Esophagus squamous epithelium (tissue), 5 donors: ENCODE measurements around the gene FRMPD4. TPM values are rescaled to one million over a fixed set of nuclear protein-coding genes. Genes with fewer than 3 reads are reported as not detected.

ENCODE experiments used
- DNase-seq: peaks from one replicate; lab custom pipeline; 2025; lab: John Stamatoyannopoulos, UW
- H3K27ac ChIP-seq, 4 donors: fragments of 200-600 bp; sonication (generic); one replicate each; pipeline ENCODE4 v1.5.1; 2016 to 2019; ENCODE audit warnings: mild to moderate bottlenecking in 1 of 4
- H3K27me3 ChIP-seq, 4 donors: fragments of 200-600 bp; sonication (generic); 1 replicate in 3 of 4; 2 replicates in 1 of 4; pipeline versions ENCODE4 v1.5.1 to v1.6.0; 2017 to 2021; ENCODE audit warnings: antibody characterized with exemption in 1 of 4
- H3K36me3 ChIP-seq, 3 donors: fragments of 200-600 bp; sonication (generic); one replicate each; pipeline ENCODE4 v1.5.1; 2016 to 2019
- H3K4me1 ChIP-seq, 3 donors: fragments of 200-600 bp; sonication (generic); one replicate each; pipeline ENCODE4 v1.5.1; 2017 to 2019
- H3K4me3 ChIP-seq, 4 donors: fragments of 200-600 bp; sonication (generic); 1 replicate in 3 of 4; 2 replicates in 1 of 4; pipeline ENCODE4 v1.5.1; 2016 to 2019; ENCODE audit warnings: mild to moderate bottlenecking in 2 of 4, moderate library complexity in 1 of 4
- H3K9me3 ChIP-seq, 3 donors: fragments of 200-600 bp; sonication (generic); one replicate each; pipeline ENCODE4 v1.5.1; 2016 to 2019
- POLR2A ChIP-seq, 4 donors: fragments of 450-650 bp; IDR thresholded peaks; one replicate each; pipeline ENCODE4 v1.6.1; 2017; ENCODE audit warnings: antibody characterized with exemption in 4 of 4, mild to moderate bottlenecking in 4 of 4, moderate library complexity in 3 of 4
- WGBS, 2 donors: methylation state at CpG; one replicate each; pipeline ENCODE4 v1.1.5; 2018; 5-methylcytosine and 5-hydroxymethylcytosine counted together
- intact Hi-C: fragments of 100-400 bp; cut with DNase I; formaldehyde crosslinking; loops from one replicate; pipeline ENCODE4 v1.15.0; 2022
- total RNA-seq, 4 donors: library from RNA; depleted of rRNA; stranded (reverse); fragments of >200 nt; gene quantifications; one replicate each; pipeline ENCODE4 v1.1.0, GENCODE V29; 2016
- TF ChIP-seq, protein P1 (sequence below), 6 experiments: fragments of 450-650 bp in 4 of 6; fragments of 200-600 bp in 2 of 6; sonication (generic) in 2 of 6; IDR thresholded peaks; one replicate each; pipeline ENCODE4 v1.5.1; 2016 to 2019; ENCODE audit warnings: antibody characterized with exemption in 6 of 6, mild to moderate bottlenecking in 4 of 6, moderate library complexity in 4 of 6
- donor health status: DM: yes; HTN: yes; CAD: no.

The FRMPD4 gene
- total RNA-seq, 4 donors from 2014 or later, result under 0.01 to 0.06 TPM; not detected in 2

DNA sequence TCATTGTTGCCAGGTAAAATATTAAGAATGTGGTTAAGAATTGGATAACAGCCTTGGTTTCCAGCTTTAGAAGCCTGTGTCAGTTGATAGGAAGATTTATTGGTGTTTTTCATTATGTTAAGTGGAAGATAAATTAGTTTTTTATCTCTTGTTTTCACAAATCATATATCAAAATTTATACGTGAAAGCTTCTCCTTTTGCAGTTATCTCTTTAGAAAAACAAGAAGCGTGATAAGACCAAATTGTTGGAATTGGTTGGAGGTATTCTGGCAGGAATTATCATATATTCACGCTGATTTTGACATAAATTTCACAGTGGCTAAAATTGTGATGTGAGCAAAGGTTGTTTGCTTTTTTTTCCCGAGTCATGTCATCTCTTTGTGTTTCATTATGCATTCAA is 90.6 kb downstream of the FRMPD4 start:
- intact Hi-C loops, result no loop called here
- H3K27me3 ChIP-seq, result no peaks in the 10 kb centered on the region
- H3K4me1 ChIP-seq, result no peaks in the 10 kb centered on the region
- no peak overlapping the region for H3K27ac ChIP-seq
- no peaks in the 10 kb centered on the region for H3K36me3 ChIP-seq
- TF ChIP-seq, protein P1, sequence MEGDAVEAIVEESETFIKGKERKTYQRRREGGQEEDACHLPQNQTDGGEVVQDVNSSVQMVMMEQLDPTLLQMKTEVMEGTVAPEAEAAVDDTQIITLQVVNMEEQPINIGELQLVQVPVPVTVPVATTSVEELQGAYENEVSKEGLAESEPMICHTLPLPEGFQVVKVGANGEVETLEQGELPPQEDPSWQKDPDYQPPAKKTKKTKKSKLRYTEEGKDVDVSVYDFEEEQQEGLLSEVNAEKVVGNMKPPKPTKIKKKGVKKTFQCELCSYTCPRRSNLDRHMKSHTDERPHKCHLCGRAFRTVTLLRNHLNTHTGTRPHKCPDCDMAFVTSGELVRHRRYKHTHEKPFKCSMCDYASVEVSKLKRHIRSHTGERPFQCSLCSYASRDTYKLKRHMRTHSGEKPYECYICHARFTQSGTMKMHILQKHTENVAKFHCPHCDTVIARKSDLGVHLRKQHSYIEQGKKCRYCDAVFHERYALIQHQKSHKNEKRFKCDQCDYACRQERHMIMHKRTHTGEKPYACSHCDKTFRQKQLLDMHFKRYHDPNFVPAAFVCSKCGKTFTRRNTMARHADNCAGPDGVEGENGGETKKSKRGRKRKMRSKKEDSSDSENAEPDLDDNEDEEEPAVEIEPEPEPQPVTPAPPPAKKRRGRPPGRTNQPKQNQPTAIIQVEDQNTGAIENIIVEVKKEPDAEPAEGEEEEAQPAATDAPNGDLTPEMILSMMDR (IDR thresholded peaks at IDR 0.05), result no peak
- no peak for TF ChIP-seq POLR2A (IDR thresholded peaks at IDR 0.05)
- H3K4me3 ChIP-seq, result no peak overlapping the region
- no peak for DNase-seq
- no peaks in the 10 kb centered on the region for H3K9me3 ChIP-seq
- WGBS, 2 donors, result 63 to 64% methylated on average over 4 of the region's 4 CpGs

DNA sequence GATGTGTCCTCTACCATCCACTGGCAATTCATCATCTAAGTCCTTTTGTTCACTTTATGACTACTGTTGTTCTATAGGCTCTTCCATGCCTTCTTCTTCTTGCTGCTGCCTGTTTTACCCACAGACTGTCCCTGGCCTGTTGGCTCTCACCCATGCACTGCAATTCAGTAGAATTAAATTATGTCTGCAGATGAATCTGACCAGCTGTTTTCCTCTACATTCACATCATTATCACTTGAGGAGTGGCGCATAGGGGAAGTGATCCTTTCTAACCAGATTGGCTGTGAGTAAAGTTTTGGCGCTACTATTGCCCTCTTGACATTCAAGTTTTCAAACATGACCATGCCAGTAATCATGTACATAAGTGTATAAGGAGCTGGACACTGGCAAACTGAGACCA is 91.7 kb downstream of the FRMPD4 start:
- H3K27me3 ChIP-seq, result no peaks in the 10 kb centered on the region
- no peak for TF ChIP-seq POLR2A (IDR thresholded peaks at IDR 0.05)
- H3K4me3 ChIP-seq, result no peak overlapping the region
- no peaks in the 10 kb centered on the region for H3K4me1 ChIP-seq
- no peaks in the 10 kb centered on the region for H3K9me3 ChIP-seq
- WGBS, 2 donors, result 87 to 94% methylated on average over 2 of the region's 2 CpGs
- H3K27ac ChIP-seq, result no peak overlapping the region
- H3K36me3 ChIP-seq, result no peaks in the 10 kb centered on the region
- intact Hi-C loops, result no loop called here
- no peak for DNase-seq

DNA sequence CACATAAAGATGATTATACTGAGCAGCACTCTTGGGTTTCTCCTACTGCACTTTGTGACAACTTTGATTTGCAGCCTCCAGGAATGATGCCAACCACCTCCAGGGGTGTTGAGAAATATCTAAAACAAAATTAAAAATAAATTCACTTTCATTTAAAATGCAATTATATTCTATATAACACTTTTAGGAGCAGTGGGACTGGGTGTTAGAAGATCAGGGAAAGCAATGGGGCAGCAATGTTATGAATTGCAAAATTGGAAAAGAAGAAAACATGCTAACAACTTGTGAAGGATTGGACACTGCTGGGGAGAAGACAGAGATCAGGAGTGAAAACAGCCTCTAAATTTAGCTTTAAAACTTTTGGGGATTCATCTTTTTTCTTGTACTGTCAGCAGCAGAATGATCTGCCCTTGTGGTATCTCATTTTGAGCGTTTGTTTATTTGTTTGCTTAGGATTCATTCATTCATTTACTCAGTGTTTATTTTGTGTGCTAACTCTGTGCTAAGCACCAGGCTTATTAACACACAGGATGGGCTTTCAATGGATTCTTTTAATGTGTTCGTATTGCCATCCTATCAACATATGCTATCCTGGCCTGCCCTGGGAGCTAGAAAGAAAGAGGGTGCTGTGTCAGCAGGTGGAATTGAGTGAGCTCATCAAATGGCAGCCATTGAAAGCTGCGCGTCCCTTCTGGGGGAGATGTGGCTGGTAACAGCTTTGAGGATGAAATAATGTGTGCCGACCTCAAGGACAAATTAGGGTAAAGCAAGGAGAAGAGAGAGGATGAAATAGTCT is 96.5 kb downstream of the FRMPD4 start:
- no peaks in the 10 kb centered on the region for H3K4me1 ChIP-seq
- intact Hi-C loops, result no loop called here

DNA sequence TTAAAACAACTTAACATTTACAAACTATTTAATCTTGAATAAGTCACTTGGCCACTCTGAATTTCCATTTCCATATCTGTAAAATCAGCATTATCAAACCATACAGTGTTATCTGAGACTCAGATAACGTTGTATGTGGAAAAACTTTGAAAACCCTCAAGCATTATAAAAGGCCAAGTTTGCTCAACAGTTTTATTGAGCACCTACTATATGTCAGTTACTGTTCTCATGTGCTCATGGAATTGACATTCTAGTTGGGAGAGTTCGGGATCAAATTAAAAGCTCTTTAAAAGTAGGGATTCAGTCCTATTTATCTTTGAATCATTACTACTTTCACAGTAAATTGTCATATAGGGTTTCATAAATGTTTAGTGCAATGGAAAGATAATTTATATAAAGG is 97.9 kb downstream of the FRMPD4 start:
- no peak overlapping the region for H3K4me3 ChIP-seq
- WGBS, 2 donors, result 60 to 71% methylated on average over 2 of the region's 2 CpGs
- H3K36me3 ChIP-seq, result no peaks in the 10 kb centered on the region
- no peak overlapping the region for H3K27ac ChIP-seq
- intact Hi-C loops, result no loop called here
- no peak for DNase-seq
- no peaks in the 10 kb centered on the region for H3K27me3 ChIP-seq
- no peak for TF ChIP-seq POLR2A (IDR thresholded peaks at IDR 0.05)
- TF ChIP-seq, protein P1 (IDR thresholded peaks at IDR 0.05), result no peak
- H3K9me3 ChIP-seq, result no peaks in the 10 kb centered on the region
- no peaks in the 10 kb centered on the region for H3K4me1 ChIP-seq

More for the DNA sequence above, 96.5 kb downstream of the FRMPD4 start:
- TF ChIP-seq, protein P1 (IDR thresholded peaks at IDR 0.05), result no peak
- no peak for TF ChIP-seq POLR2A (IDR thresholded peaks at IDR 0.05)
- Histone ChIP-seq H3K9me3 (no peaks in the 10 kb centered on the region), H3K27ac (no peak overlapping the region), H3K36me3 (no peaks in the 10 kb centered on the region), H3K4me3 (no peak overlapping the region), H3K27me3 (no peaks in the 10 kb centered on the region)
- DNase-seq, result no peak
- WGBS, 2 donors, result 71 to 76% methylated on average over 3 to 5 of the region's 5 CpGs

DNA sequence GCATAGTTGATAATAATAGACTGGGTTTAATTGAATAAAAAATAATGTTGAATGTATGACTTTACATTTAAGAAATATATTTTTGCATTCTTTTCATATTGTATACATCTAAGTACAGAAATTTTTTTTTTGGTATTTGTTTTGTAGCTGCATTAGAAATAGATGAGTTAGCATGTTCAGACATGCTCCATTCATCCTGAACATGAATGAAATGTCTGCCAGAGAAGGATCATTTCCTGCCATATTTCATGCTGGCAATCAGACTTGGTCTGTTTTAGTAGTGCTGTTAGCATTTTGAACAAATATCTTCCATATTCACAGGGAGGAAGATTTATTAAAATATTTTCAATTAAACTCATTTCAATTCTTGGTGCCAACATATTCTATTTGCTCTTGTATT is 98.9 kb downstream of the FRMPD4 start:
- no peak overlapping the region for H3K4me3 ChIP-seq
- TF ChIP-seq, protein P1 (IDR thresholded peaks at IDR 0.05), result no peak
- no peak for TF ChIP-seq POLR2A (IDR thresholded peaks at IDR 0.05)
- DNase-seq, result no peak

More for the DNA sequence above, 98.9 kb downstream of the FRMPD4 start:
- no peak overlapping the region for H3K27ac ChIP-seq
- H3K4me1 ChIP-seq, result no peaks in the 10 kb centered on the region
- H3K36me3 ChIP-seq, result no peaks in the 10 kb centered on the region
- no peaks in the 10 kb centered on the region for H3K27me3 ChIP-seq
- no peaks in the 10 kb centered on the region for H3K9me3 ChIP-seq
- intact Hi-C loops, result no loop called here
